ENCODE results near the gene NDUFV1. TPM values are rescaled to one million over a fixed set of nuclear protein-coding genes. Genes with fewer than 3 reads are reported as not detected.

NDUFV1 gene
- total and polyA plus RNA-seq, 2 of the 4 experiments (the other 2 are of a cell fraction) = 120 to 133 TPM

DNA sequence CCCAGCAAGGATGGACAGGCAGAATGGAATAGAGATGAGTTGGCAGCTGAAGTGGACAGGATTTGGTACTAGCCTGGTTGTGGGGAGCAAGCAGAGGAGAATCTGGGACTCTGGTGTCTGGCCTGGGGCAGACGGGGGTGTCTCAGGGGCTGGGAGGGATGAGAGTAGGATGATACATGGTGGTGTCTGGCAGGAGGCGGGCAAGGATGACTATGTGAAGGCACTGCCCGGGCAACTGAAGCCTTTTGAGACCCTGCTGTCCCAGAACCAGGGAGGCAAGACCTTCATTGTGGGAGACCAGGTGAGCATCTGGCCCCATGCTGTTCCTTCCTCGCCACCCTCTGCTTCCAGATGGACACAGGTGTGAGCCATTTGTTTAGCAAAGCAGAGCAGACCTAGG lies 20.8 kb upstream of the NDUFV1 start:
- in situ Hi-C loops (cut with MboI; ENCODE audit: low sequenced_read_pairs) = no loop called here
- dilution Hi-C loops (cut with HindIII; ENCODE audit: low sequenced_read_pairs, unreplicated experiment) = no loop called here

More for the DNA sequence above, 20.8 kb upstream of the NDUFV1 start:
- WGBS, 2 experiments (ENCODE audit: extremely low coverage in 2 of 2, insufficient read length in 1 of 2) = 94% methylated on average over 3 of the region's 4 CpGs; no CpG with 5 or more reads in 1 of the 2 experiments
- CTCF ChIA-PET = no interaction called here
- Histone ChIP-seq H3K4ac (ENCODE audit: low read depth, low read length) (no peak overlapping the region), H2AK5ac (ENCODE audit: low read depth, low read length) (no peak overlapping the region), H2BK120ac (ENCODE audit: low read depth, low read length) (no peak overlapping the region), H3K14ac (replicated peaks; ENCODE audit: low read depth, low read length) (no peak overlapping the region), H3K4me2 (ENCODE audit: low read depth, low read length) (peak overlapping the region; percentile 81; the same call in 1 of the 2 replicates), H3K23ac (ENCODE audit: low read depth, low read length) (no peak overlapping the region; the same call in 1 of the 2 replicates), H4K91ac (ENCODE audit: insufficient read depth, low read depth, low read length) (no peak overlapping the region), H2BK15ac (ENCODE audit: low read depth, low read length) (no peak overlapping the region), H2BK5ac (ENCODE audit: low read depth, low read length, poor library complexity, severe bottlenecking) (no peak overlapping the region), H4K8ac (ENCODE audit: low read depth in 2 of 2, low read length in 2 of 2) (no peak overlapping the region), H3K27me3 (ENCODE audit: control insufficient read depth, insufficient read depth, low read length) (peaks cover 6% of the 10 kb centered on the region; the same call in 1 of the 2 replicates), H3K27ac (ENCODE audit: insufficient read depth, low read length) (no peak overlapping the region), H3K18ac (ENCODE audit: low read depth, low read length) (no peak overlapping the region), H3K56ac (ENCODE audit: extremely low read depth, insufficient read depth, low read length) (no peak overlapping the region), H3K79me1 (ENCODE audit: low read depth in 1 of 2, low read length in 2 of 2) (peaks cover 18 to 45% of the 10 kb centered on the region in 2 experiments), H3K4me3 (ENCODE audit: insufficient read depth, low read depth, low read length) (no peak overlapping the region), H3K9me3 (ENCODE audit: control insufficient read depth, insufficient read depth, low read length) (no peaks in the 10 kb centered on the region), H3K9me1 (ENCODE audit: insufficient read depth, low read length) (peaks cover 16% of the 10 kb centered on the region), H4K5ac (ENCODE audit: low read depth, low read length) (no peak overlapping the region), H4K20me1 (ENCODE audit: insufficient read depth, low read length) (peaks cover 31% of the 10 kb centered on the region), H3K36me3 (ENCODE audit: control insufficient read depth, insufficient read depth, low read length) (peaks cover 20% of the 10 kb centered on the region), H3K9ac (ENCODE audit: low read depth, low read length) (no peak overlapping the region), H3K4me1 (ENCODE audit: control insufficient read depth, insufficient read depth, low read length) (peaks cover 11% of the 10 kb centered on the region), H2AK9ac (replicated peaks; ENCODE audit: low read depth, low read length, poor library complexity) (no peak overlapping the region), H2AFZ (replicated peaks; ENCODE audit: low read length, poor library complexity) (no peak overlapping the region), H2BK20ac (ENCODE audit: low read depth, low read length) (no peak overlapping the region)
- BruUV-seq (replicated peaks) = no TSS peak
- DNase-seq (no peak), ATAC-seq (ENCODE audit: low read depth) (no peak)
- intact Hi-C loops (cut with micrococcal nuclease) = no loop called here
- POLR2A ChIA-PET (ENCODE audit: unreplicated experiment) = no interaction called here
- TF ChIP-seq RCOR1 (IDR thresholded peaks at IDR 0.05; ENCODE audit: insufficient replicate concordance, low read length) = no peak
- no peak for TF ChIP-seq RFX5 (IDR thresholded peaks at IDR 0.05; ENCODE audit: low read depth, low read length)
- no peak for TF ChIP-seq SMC3 (IDR thresholded peaks at IDR 0.05; ENCODE audit: low read depth, low read length)
- no peak for TF ChIP-seq POLR2A (IDR thresholded peaks at IDR 0.05; ENCODE audit: low read depth, low read length)
- TF ChIP-seq MXI1 (IDR thresholded peaks at IDR 0.05; ENCODE audit: borderline replicate concordance, low read depth, low read length) = no peak
- TF ChIP-seq RAD21 (IDR thresholded peaks at IDR 0.05; ENCODE audit: low read length) = no peak
- TF ChIP-seq FOS (IDR thresholded peaks at IDR 0.05; ENCODE audit: low read depth, low read length) = no peak
